Activated CD4-positive, alpha-beta T cell treated with anti-CD3 and anti-CD28 coated beads, Interleukin-2, amount 10 ng/mL, durations not matched to agents 24 days and 14 days (primary cell): ENCODE measurements around the gene PSORS1C2. TPM values are rescaled to one million over a fixed set of nuclear protein-coding genes. Genes with fewer than 3 reads are reported as not detected.
A peak's percentile ranks its signal among the peaks of the same experiment; 100 is the strongest.

Source experiments
- DNase-seq: peaks from one replicate; pipeline ENCODE4 v3.0.0; 2022
- H3K27ac Mint-ChIP-seq: one replicate; pipeline ENCODE4 v1.8.0; 2022; ENCODE audit warnings: mild to moderate bottlenecking, mixed read lengths
- H3K27me3 Mint-ChIP-seq: one replicate; pipeline ENCODE4 v1.8.0; 2022; ENCODE audit warnings: mixed read lengths
- H3K36me3 Mint-ChIP-seq: one replicate; pipeline ENCODE4 v1.8.0; 2022; ENCODE audit warnings: low read depth, mild to moderate bottlenecking, mixed read lengths
- H3K4me1 Mint-ChIP-seq: one replicate; pipeline ENCODE4 v1.8.0; 2021; ENCODE audit warnings: mixed read lengths
- H3K4me3 Mint-ChIP-seq: one replicate; pipeline ENCODE4 v1.8.0; 2022; ENCODE audit warnings: mild to moderate bottlenecking, moderate library complexity, mixed read lengths
- H3K9me3 Mint-ChIP-seq: one replicate; pipeline ENCODE4 v1.8.0; 2021; ENCODE audit warnings: mixed read lengths
- intact Hi-C: fragments of 100-400 bp; cut with micrococcal nuclease; formaldehyde crosslinking; loops from one replicate; pipeline ENCODE4 v1.15.1; 2023
- total RNA-seq: library from RNA; stranded (reverse); gene quantifications from 2 replicates; pipeline ENCODE4 v1.2.3, GENCODE V29; 2022

The PSORS1C2 gene
- total RNA-seq, 1 donor from 2014 or later = not detected

- Mint-ChIP-seq H3K27me3 (peaks cover 6% of the 10 kb centered on the region), H3K4me3 (no peak overlapping the region), H3K4me1 (peaks cover 4% of the 10 kb centered on the region), H3K9me3 (no peaks in the 10 kb centered on the region), H3K36me3 (peaks cover 9% of the 10 kb centered on the region), H3K27ac (no peak overlapping the region)
- intact Hi-C loops = no loop called here
- no peak for DNase-seq
These were observed 3.5 kb upstream of the PSORS1C2 start for GRCh38 chr6:31142361-31142761.

GRCh38 chr6:31140643-31141042 is 1.8 kb upstream of the PSORS1C2 start:
- Mint-ChIP-seq H3K9me3 (no peaks in the 10 kb centered on the region), H3K4me1 (peaks cover 4% of the 10 kb centered on the region), H3K27ac (no peak overlapping the region), H3K27me3 (peaks cover 6% of the 10 kb centered on the region), H3K36me3 (peaks cover 9% of the 10 kb centered on the region), H3K4me3 (no peak overlapping the region)
- intact Hi-C loops = no loop called here
- DNase-seq = no peak

GRCh38 chr6:31139599-31139998 is 733 bp upstream of the PSORS1C2 start:
- intact Hi-C loops = no loop called here
- Mint-ChIP-seq H3K27ac (no peak overlapping the region), H3K27me3 (peaks cover 6% of the 10 kb centered on the region), H3K9me3 (no peaks in the 10 kb centered on the region), H3K4me3 (no peak overlapping the region), H3K36me3 (peaks cover 5% of the 10 kb centered on the region), H3K4me1 (peaks cover 4% of the 10 kb centered on the region)
- no peak for DNase-seq

GRCh38 chr6:31135710-31136109 is 3.2 kb downstream of the PSORS1C2 start:
- intact Hi-C loops = loop anchor here (2.0 kb wide), 1 partner anchor 23 kb away; the partner anchor contains the start of gene TCF19
- H3K4me3 Mint-ChIP-seq = no peak overlapping the region

GRCh38 chr6:31132806-31133205 is 6.1 kb downstream of the PSORS1C2 start:
- no peak overlapping the region for H3K4me3 Mint-ChIP-seq
- no peaks in the 10 kb centered on the region for H3K36me3 Mint-ChIP-seq
- H3K27ac Mint-ChIP-seq = no peak overlapping the region
- peaks cover 9% of the 10 kb centered on the region for H3K4me1 Mint-ChIP-seq
- DNase-seq = no peak
- H3K27me3 Mint-ChIP-seq = peaks cover 21% of the 10 kb centered on the region
- no peaks in the 10 kb centered on the region for H3K9me3 Mint-ChIP-seq
- intact Hi-C loops = no loop called here

More at GRCh38 chr6:31135710-31136109, 3.2 kb downstream of the PSORS1C2 start:
- no peak overlapping the region for H3K27ac Mint-ChIP-seq
- peaks cover 4% of the 10 kb centered on the region for H3K4me1 Mint-ChIP-seq
- DNase-seq = no peak
- no peaks in the 10 kb centered on the region for H3K36me3 Mint-ChIP-seq
- peaks cover 8% of the 10 kb centered on the region for H3K27me3 Mint-ChIP-seq
- no peaks in the 10 kb centered on the region for H3K9me3 Mint-ChIP-seq

- H3K27ac Mint-ChIP-seq = no peak overlapping the region
- no peaks in the 10 kb centered on the region for H3K9me3 Mint-ChIP-seq
- peaks cover 6% of the 10 kb centered on the region for H3K4me1 Mint-ChIP-seq
- H3K36me3 Mint-ChIP-seq = no peaks in the 10 kb centered on the region
- H3K4me3 Mint-ChIP-seq = no peak overlapping the region
- H3K27me3 Mint-ChIP-seq = peaks cover 19% of the 10 kb centered on the region
- intact Hi-C loops = no loop called here
- DNase-seq = no peak
These were observed 7.3 kb downstream of the PSORS1C2 start for GRCh38 chr6:31131595-31131994.

GRCh38 chr6:31130751-31131150 is 8.1 kb downstream of the PSORS1C2 start:
- Mint-ChIP-seq H3K4me1 (peaks cover 6% of the 10 kb centered on the region), H3K36me3 (no peaks in the 10 kb centered on the region), H3K4me3 (no peak overlapping the region), H3K27ac (no peak overlapping the region), H3K9me3 (no peaks in the 10 kb centered on the region), H3K27me3 (peaks cover 19% of the 10 kb centered on the region)
- DNase-seq = no peak
- intact Hi-C loops = no loop called here

- peaks cover 19% of the 10 kb centered on the region for H3K27me3 Mint-ChIP-seq
- H3K4me1 Mint-ChIP-seq = peaks cover 6% of the 10 kb centered on the region
- no peak overlapping the region for H3K27ac Mint-ChIP-seq
- intact Hi-C loops = no loop called here
- no peak overlapping the region for H3K4me3 Mint-ChIP-seq
- H3K9me3 Mint-ChIP-seq = no peaks in the 10 kb centered on the region
- H3K36me3 Mint-ChIP-seq = no peaks in the 10 kb centered on the region
- DNase-seq = no peak
These were observed 9.7 kb downstream of the PSORS1C2 start for GRCh38 chr6:31129130-31129529.

GRCh38 chr6:31128093-31128676 is 10.7 kb downstream of the PSORS1C2 start:
- H3K36me3 Mint-ChIP-seq = no peaks in the 10 kb centered on the region
- no peak overlapping the region for H3K4me3 Mint-ChIP-seq
- peaks cover 19% of the 10 kb centered on the region for H3K27me3 Mint-ChIP-seq
- H3K4me1 Mint-ChIP-seq = peaks cover 6% of the 10 kb centered on the region
- DNase-seq = peak; percentile 92
- no peak overlapping the region for H3K27ac Mint-ChIP-seq
- no peaks in the 10 kb centered on the region for H3K9me3 Mint-ChIP-seq
- intact Hi-C loops = no loop called here

GRCh38 chr6:31126396-31127175 is 12.3 kb downstream of the PSORS1C2 start:
- Mint-ChIP-seq H3K27ac (no peak overlapping the region), H3K9me3 (no peaks in the 10 kb centered on the region), H3K4me3 (no peak overlapping the region), H3K36me3 (no peaks in the 10 kb centered on the region), H3K4me1 (peaks cover 6% of the 10 kb centered on the region), H3K27me3 (peaks cover 19% of the 10 kb centered on the region)
- intact Hi-C loops = no loop called here
- DNase-seq = no peak

GRCh38 chr6:31125586-31126363 is 13.1 kb downstream of the PSORS1C2 start:
- no peak overlapping the region for H3K27ac Mint-ChIP-seq
- H3K27me3 Mint-ChIP-seq = peaks cover 17% of the 10 kb centered on the region
- peaks cover 6% of the 10 kb centered on the region for H3K4me1 Mint-ChIP-seq
- intact Hi-C loops = no loop called here
- H3K4me3 Mint-ChIP-seq = no peak overlapping the region
- no peak for DNase-seq
- H3K36me3 Mint-ChIP-seq = no peaks in the 10 kb centered on the region
- H3K9me3 Mint-ChIP-seq = no peaks in the 10 kb centered on the region

- no peaks in the 10 kb centered on the region for H3K9me3 Mint-ChIP-seq
- H3K27me3 Mint-ChIP-seq = peaks cover 17% of the 10 kb centered on the region
- H3K36me3 Mint-ChIP-seq = no peaks in the 10 kb centered on the region
- DNase-seq = no peak
- no peak overlapping the region for H3K27ac Mint-ChIP-seq
- peaks cover 6% of the 10 kb centered on the region for H3K4me1 Mint-ChIP-seq
- intact Hi-C loops = no loop called here
- no peak overlapping the region for H3K4me3 Mint-ChIP-seq
These were observed 13.7 kb downstream of the PSORS1C2 start for GRCh38 chr6:31125162-31125561.

- Mint-ChIP-seq H3K9me3 (no peaks in the 10 kb centered on the region), H3K4me1 (peaks cover 4% of the 10 kb centered on the region), H3K36me3 (no peaks in the 10 kb centered on the region), H3K27me3 (peaks cover 9% of the 10 kb centered on the region), H3K27ac (no peak overlapping the region), H3K4me3 (no peak overlapping the region)
- intact Hi-C loops = no loop called here
- no peak for DNase-seq
These were observed 15.8 kb downstream of the PSORS1C2 start for GRCh38 chr6:31122791-31123706.
